ENCODE data around the gene TDRD3.
"Not testable (repeated sequence)": the region's sequence is repeated elsewhere in the genome, so short reads cannot be mapped to it uniquely, and the experiment has no call there.

Gene TDRD3

GRCh38 chr13:60369242-60369641, 27.8 kb upstream of the TDRD3 start:
- Histone ChIP-seq H3K27ac (ENCODE audit: low read depth, low read length) (no peak overlapping the region), H3F3A (ENCODE audit: control insufficient read depth, insufficient read depth) (no peaks in the 10 kb centered on the region), H3K4me1 (ENCODE audit: control insufficient read depth, low read length) (peaks cover 6% of the 10 kb centered on the region), H3K79me2 (ENCODE audit: control insufficient read depth, low read length) (no peaks in the 10 kb centered on the region), H3K9me3 (ENCODE audit: control insufficient read depth, insufficient read depth, low read length) (no peaks in the 10 kb centered on the region), H3K36me3 (ENCODE audit: control insufficient read depth, low read length) (no peaks in the 10 kb centered on the region), H3K4me2 (ENCODE audit: low read length) (no peak overlapping the region), H3K4me3 (ENCODE audit: low read length) (no peak overlapping the region), H4K20me1 (ENCODE audit: control insufficient read depth, insufficient read depth, low read depth, low read length) (no peaks in the 10 kb centered on the region), H3K9me2 (replicated peaks; ENCODE audit: control insufficient read depth, low read length) (no peaks in the 10 kb centered on the region), H3K27me3 (ENCODE audit: control insufficient read depth, low read length) (peaks cover 3% of the 10 kb centered on the region)
- TF ChIP-seq EZH2phosphoT487 (IDR thresholded peaks at IDR 0.05; ENCODE audit: borderline replicate concordance, low read length) (no peak), CTCF (IDR thresholded peaks at IDR 0.05; ENCODE audit: low read depth, low read length, poor library complexity, severe bottlenecking) (peak; percentile 54)

GRCh38 chr13:60370343-60370742, 26.7 kb upstream of the TDRD3 start:
- H3F3A ChIP-seq (ENCODE audit: control insufficient read depth, insufficient read depth), result no peaks in the 10 kb centered on the region
- no peaks in the 10 kb centered on the region for H3K9me3 ChIP-seq (ENCODE audit: control insufficient read depth, insufficient read depth, low read length)
- H3K4me2 ChIP-seq (ENCODE audit: low read length), result peak overlapping the region; percentile 51
- no peak overlapping the region for H3K27ac ChIP-seq (ENCODE audit: low read depth, low read length)
- H3K9me2 ChIP-seq (replicated peaks; ENCODE audit: control insufficient read depth, low read length), result no peaks in the 10 kb centered on the region
- H3K79me2 ChIP-seq (ENCODE audit: control insufficient read depth, low read length), result no peaks in the 10 kb centered on the region
- H3K4me3 ChIP-seq (ENCODE audit: low read length), result peak overlapping the region; percentile 34
- no peaks in the 10 kb centered on the region; the same call in 1 of the 2 replicates for H3K27me3 ChIP-seq (ENCODE audit: control insufficient read depth, low read length)
- TF ChIP-seq EZH2phosphoT487 (IDR thresholded peaks at IDR 0.05; ENCODE audit: borderline replicate concordance, low read length) (no peak), CTCF (IDR thresholded peaks at IDR 0.05; ENCODE audit: low read depth, low read length, poor library complexity, severe bottlenecking) (no peak)
- H3K4me1 ChIP-seq (ENCODE audit: control insufficient read depth, low read length), result peaks cover 6% of the 10 kb centered on the region
- no peaks in the 10 kb centered on the region for H3K36me3 ChIP-seq (ENCODE audit: control insufficient read depth, low read length)
- no peaks in the 10 kb centered on the region for H4K20me1 ChIP-seq (ENCODE audit: control insufficient read depth, insufficient read depth, low read depth, low read length)

- Histone ChIP-seq H4K20me1 (ENCODE audit: control insufficient read depth, insufficient read depth, low read depth, low read length) (no peaks in the 10 kb centered on the region), H3F3A (ENCODE audit: control insufficient read depth, insufficient read depth) (no peaks in the 10 kb centered on the region), H3K79me2 (ENCODE audit: control insufficient read depth, low read length) (no peaks in the 10 kb centered on the region), H3K9me2 (replicated peaks; ENCODE audit: control insufficient read depth, low read length) (no peaks in the 10 kb centered on the region), H3K4me1 (ENCODE audit: control insufficient read depth, low read length) (peaks cover 6% of the 10 kb centered on the region), H3K4me3 (ENCODE audit: low read length) (no peak overlapping the region), H3K27me3 (ENCODE audit: control insufficient read depth, low read length) (no peaks in the 10 kb centered on the region; the same call in 1 of the 2 replicates), H3K27ac (ENCODE audit: low read depth, low read length) (no peak overlapping the region), H3K9me3 (ENCODE audit: control insufficient read depth, insufficient read depth, low read length) (no peaks in the 10 kb centered on the region), H3K4me2 (ENCODE audit: low read length) (no peak overlapping the region), H3K36me3 (ENCODE audit: control insufficient read depth, low read length) (no peaks in the 10 kb centered on the region)
- TF ChIP-seq EZH2phosphoT487 (IDR thresholded peaks at IDR 0.05; ENCODE audit: borderline replicate concordance, low read length), result no peak
- no peak for TF ChIP-seq CTCF (IDR thresholded peaks at IDR 0.05; ENCODE audit: low read depth, low read length, poor library complexity, severe bottlenecking)
Measured at GRCh38 chr13:60372141-60372540, 24.9 kb upstream of the TDRD3 start.

GRCh38 chr13:60379282-60379681, 17.7 kb upstream of the TDRD3 start:
- H4K20me1 ChIP-seq (ENCODE audit: control insufficient read depth, insufficient read depth, low read depth, low read length); H3K9me3 ChIP-seq (ENCODE audit: control insufficient read depth, insufficient read depth, low read length); H3K4me2 ChIP-seq (ENCODE audit: low read length); H3K79me2 ChIP-seq (ENCODE audit: control insufficient read depth, low read length); H3K36me3 ChIP-seq (ENCODE audit: control insufficient read depth, low read length); H3K9me2 ChIP-seq (replicated peaks; ENCODE audit: control insufficient read depth, low read length); H3K27ac ChIP-seq (ENCODE audit: low read depth, low read length); H3K4me3 ChIP-seq (ENCODE audit: low read length); H3K27me3 ChIP-seq (ENCODE audit: control insufficient read depth, low read length); H3K4me1 ChIP-seq (ENCODE audit: control insufficient read depth, low read length); H3F3A ChIP-seq (ENCODE audit: control insufficient read depth, insufficient read depth): not testable (repeated sequence)
